Testis (tissue), 2 donors: ENCODE results near the gene OSM.

Experiments
- CTCF ChIP-seq, 3 experiments: fragments of 450-650 bp in 2 of 3; fragments of 200-600 bp in 1 of 3; sonication (generic) in 1 of 3; IDR thresholded peaks; one replicate each; pipeline ENCODE4 v1.5.1; 2016 to 2019; ENCODE audit warnings: antibody characterized with exemption in 3 of 3, mild to moderate bottlenecking in 2 of 3, moderate library complexity in 1 of 3
- POLR2A ChIP-seq: fragments of 450-650 bp; IDR thresholded peaks from one replicate; pipeline ENCODE4 v1.6.1; 2017; ENCODE audit warnings: antibody characterized with exemption, mild to moderate bottlenecking, moderate library complexity

- TF ChIP-seq POLR2A, result no peak
- no peak for TF ChIP-seq CTCF (IDR thresholded peaks at IDR 0.05)
These were observed 22.0 kb downstream of the OSM start for GRCh38 chr22:30244641-30245040.
